IPS-15b (cell line): Measurements from ENCODE around the gene MAP2K1.

Experiments
- H3K27me3 ChIP-seq: one replicate; pipeline ENCODE4 v1.6.1; 2013; ENCODE audit warnings: low read length; ENCODE audit not compliant: control insufficient read depth, insufficient read depth
- H3K36me3 ChIP-seq: one replicate; pipeline ENCODE4 v1.6.1; 2013; ENCODE audit warnings: low read length; ENCODE audit not compliant: control insufficient read depth, insufficient read depth
- H3K4me1 ChIP-seq: one replicate; pipeline ENCODE4 v1.6.1; 2013; ENCODE audit warnings: mild to moderate bottlenecking, low read length; ENCODE audit not compliant: control insufficient read depth, insufficient read depth
- H3K4me3 ChIP-seq: one replicate; pipeline ENCODE4 v1.5.1; 2013; ENCODE audit warnings: low read depth, low read length
- H3K9ac ChIP-seq: one replicate; pipeline ENCODE4 v1.6.1; 2013; ENCODE audit warnings: low read depth, mild to moderate bottlenecking, low read length
- H3K9me3 ChIP-seq: one replicate; pipeline ENCODE4 v1.6.1; 2013; ENCODE audit warnings: mild to moderate bottlenecking, low read length; ENCODE audit not compliant: control insufficient read depth, insufficient read depth

Gene MAP2K1

GRCh38 chr15:66411190-66411589 is 24.5 kb downstream of the MAP2K1 start:
- no peak overlapping the region for H3K4me3 ChIP-seq
- peaks cover 6% of the 10 kb centered on the region for H3K9me3 ChIP-seq
- peaks cover 10% of the 10 kb centered on the region for H3K4me1 ChIP-seq
- H3K27me3 ChIP-seq = no peaks in the 10 kb centered on the region
- no peaks in the 10 kb centered on the region for H3K36me3 ChIP-seq
- H3K9ac ChIP-seq = no peak overlapping the region

DNA sequence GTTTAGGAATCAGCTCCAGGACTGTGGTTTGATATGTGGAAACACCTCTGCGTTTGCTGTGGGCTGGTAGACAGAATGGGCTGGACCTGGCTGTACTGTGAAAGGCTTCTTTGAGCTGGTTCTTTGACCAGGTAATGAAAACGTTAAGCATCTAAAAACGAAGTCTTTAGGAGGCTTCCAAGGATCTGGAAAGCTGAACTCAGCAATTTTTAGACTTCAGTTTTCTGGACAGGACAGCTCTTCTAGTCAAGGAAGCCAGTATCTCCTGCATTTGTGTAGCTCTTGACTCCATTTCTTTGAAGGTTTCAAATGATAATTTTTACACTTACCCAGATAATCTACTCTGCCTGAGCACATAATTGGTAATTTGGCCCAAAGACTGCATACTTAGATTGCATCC is 25.5 kb downstream of the MAP2K1 start:
- Histone ChIP-seq H3K27me3 (no peaks in the 10 kb centered on the region), H3K9ac (no peak overlapping the region), H3K4me1 (peaks cover 10% of the 10 kb centered on the region), H3K4me3 (no peak overlapping the region), H3K36me3 (no peaks in the 10 kb centered on the region), H3K9me3 (peaks cover 6% of the 10 kb centered on the region)

- Histone ChIP-seq H3K4me1 (peaks cover 18% of the 10 kb centered on the region), H3K9ac (no peak overlapping the region), H3K4me3 (no peak overlapping the region), H3K27me3 (no peaks in the 10 kb centered on the region), H3K9me3 (peaks cover 6% of the 10 kb centered on the region), H3K36me3 (no peaks in the 10 kb centered on the region)
Observed at GRCh38 chr15:66413579-66413978, 26.9 kb downstream of the MAP2K1 start.

DNA sequence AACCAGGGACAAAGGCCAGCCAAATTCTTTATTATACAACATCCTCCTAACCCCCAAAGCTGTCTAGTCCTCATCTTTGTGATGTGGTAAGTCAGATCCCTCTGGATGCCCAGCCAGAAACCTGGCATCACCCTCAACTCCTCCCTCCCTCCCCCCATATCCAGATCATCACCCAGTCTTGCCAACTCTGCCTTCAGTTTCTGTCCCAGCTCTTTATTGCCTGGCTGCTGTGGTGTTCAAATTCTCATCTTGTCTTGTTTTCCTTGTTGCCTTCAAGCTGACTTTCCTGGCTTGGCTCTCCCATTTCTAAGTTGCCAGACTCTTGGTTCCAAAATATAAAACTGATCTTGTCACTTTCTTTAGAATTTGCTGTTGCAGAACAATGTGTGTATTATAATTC is 28.6 kb downstream of the MAP2K1 start:
- Histone ChIP-seq H3K9ac (no peak overlapping the region), H3K4me3 (no peak overlapping the region), H3K27me3 (no peaks in the 10 kb centered on the region), H3K36me3 (no peaks in the 10 kb centered on the region), H3K4me1 (peaks cover 18% of the 10 kb centered on the region), H3K9me3 (peaks cover 6% of the 10 kb centered on the region)

DNA sequence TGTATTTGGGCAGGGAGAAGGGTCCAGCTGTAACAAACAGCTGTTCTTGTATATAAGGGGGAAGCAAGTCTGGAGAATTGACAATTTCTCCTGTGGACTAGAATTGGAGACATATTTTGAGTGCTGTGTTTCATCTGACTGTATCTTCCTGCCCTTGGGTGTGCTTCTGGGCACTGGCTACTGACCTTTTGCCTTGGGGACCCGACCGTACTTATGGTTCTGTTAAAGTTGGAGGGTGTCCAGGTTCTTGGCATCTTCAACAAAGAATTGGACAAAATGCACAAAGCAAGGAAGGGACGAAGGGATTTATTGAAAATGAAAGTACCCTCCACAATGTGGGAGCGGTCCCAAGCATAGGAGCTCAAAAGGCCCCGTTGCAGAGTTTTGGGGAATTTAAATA is 31.0 kb downstream of the MAP2K1 start:
- peaks cover 13% of the 10 kb centered on the region for H3K4me1 ChIP-seq
- H3K9ac ChIP-seq = no peak overlapping the region
- no peak overlapping the region for H3K4me3 ChIP-seq
- H3K27me3 ChIP-seq = no peaks in the 10 kb centered on the region
- no peaks in the 10 kb centered on the region for H3K36me3 ChIP-seq
- peaks cover 6% of the 10 kb centered on the region for H3K9me3 ChIP-seq

- Histone ChIP-seq H3K4me3 (no peak overlapping the region), H3K4me1 (peaks cover 13% of the 10 kb centered on the region), H3K9me3 (no peaks in the 10 kb centered on the region), H3K27me3 (no peaks in the 10 kb centered on the region), H3K36me3 (no peaks in the 10 kb centered on the region), H3K9ac (no peak overlapping the region)
Observed at GRCh38 chr15:66419471-66419870, 32.8 kb downstream of the MAP2K1 start.

- H3K9me3 ChIP-seq = no peaks in the 10 kb centered on the region
- H3K4me3 ChIP-seq = no peak overlapping the region
- no peaks in the 10 kb centered on the region for H3K36me3 ChIP-seq
- no peaks in the 10 kb centered on the region for H3K27me3 ChIP-seq
- H3K4me1 ChIP-seq = peaks cover 8% of the 10 kb centered on the region
- no peak overlapping the region for H3K9ac ChIP-seq
Observed at GRCh38 chr15:66422347-66422746, 35.6 kb downstream of the MAP2K1 start.

GRCh38 chr15:66423149-66423548 is 36.4 kb downstream of the MAP2K1 start:
- Histone ChIP-seq H3K36me3 (no peaks in the 10 kb centered on the region), H3K27me3 (no peaks in the 10 kb centered on the region), H3K9ac (no peak overlapping the region), H3K9me3 (no peaks in the 10 kb centered on the region), H3K4me3 (no peak overlapping the region), H3K4me1 (peaks cover 1% of the 10 kb centered on the region)

- Histone ChIP-seq H3K27me3 (no peaks in the 10 kb centered on the region), H3K4me3 (no peak overlapping the region), H3K36me3 (no peaks in the 10 kb centered on the region), H3K4me1 (no peaks in the 10 kb centered on the region), H3K9ac (no peak overlapping the region), H3K9me3 (no peaks in the 10 kb centered on the region)
Observed at GRCh38 chr15:66424963-66425612, 38.4 kb downstream of the MAP2K1 start.

- H3K9ac ChIP-seq = no peak overlapping the region
- H3K9me3 ChIP-seq = no peaks in the 10 kb centered on the region
Observed at GRCh38 chr15:66425837-66426236, 39.1 kb downstream of the MAP2K1 start.

DNA sequence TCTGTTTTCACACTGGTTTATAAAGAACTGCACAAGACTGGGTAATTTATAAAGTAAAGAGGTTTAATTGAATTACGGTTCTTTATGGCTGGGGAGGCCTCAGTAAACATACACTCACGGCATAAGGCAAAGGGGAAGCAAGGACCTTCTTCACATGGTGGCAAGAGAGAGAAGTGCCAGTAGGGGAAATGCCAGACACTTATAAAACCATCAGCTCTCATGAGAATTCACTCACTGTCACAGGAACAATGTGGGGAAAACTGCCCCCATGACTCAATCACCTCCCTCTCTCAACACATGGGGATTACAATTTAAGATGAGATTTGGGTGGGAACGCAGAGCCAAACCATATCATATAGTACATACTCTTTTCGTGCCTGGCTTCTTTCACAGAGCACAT is 42.4 kb downstream of the MAP2K1 start:
- no peak overlapping the region for H3K4me3 ChIP-seq
- H3K27me3 ChIP-seq = no peaks in the 10 kb centered on the region
- no peaks in the 10 kb centered on the region for H3K36me3 ChIP-seq
- peaks cover 4% of the 10 kb centered on the region for H3K4me1 ChIP-seq
- H3K9ac ChIP-seq = no peak overlapping the region
- H3K9me3 ChIP-seq = no peaks in the 10 kb centered on the region

More at GRCh38 chr15:66425837-66426236, 39.1 kb downstream of the MAP2K1 start:
- no peaks in the 10 kb centered on the region for H3K27me3 ChIP-seq
- H3K4me3 ChIP-seq = no peak overlapping the region
- no peaks in the 10 kb centered on the region for H3K4me1 ChIP-seq
- no peaks in the 10 kb centered on the region for H3K36me3 ChIP-seq

DNA sequence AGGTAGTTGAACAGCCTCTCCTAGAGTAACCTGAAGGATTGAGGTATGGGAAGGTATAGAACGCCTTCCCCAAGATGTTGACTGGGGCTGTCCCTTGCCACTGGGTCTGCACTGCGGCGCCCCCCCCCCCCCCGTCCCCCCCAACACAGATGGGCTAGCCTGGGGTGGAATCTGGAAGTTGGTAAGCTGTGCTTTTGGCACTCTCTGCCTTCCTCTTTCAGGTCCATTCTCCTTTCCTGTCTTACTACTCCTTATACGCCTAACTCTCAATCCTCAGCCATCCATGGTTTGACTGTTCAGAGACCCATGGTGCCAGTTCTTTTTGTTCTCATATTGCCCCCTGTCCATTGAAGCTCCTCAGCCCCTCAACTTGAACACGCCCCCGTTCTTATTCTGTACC is 42.8 kb downstream of the MAP2K1 start:
- no peak overlapping the region for H3K4me3 ChIP-seq
- no peaks in the 10 kb centered on the region for H3K9me3 ChIP-seq
- H3K27me3 ChIP-seq = no peaks in the 10 kb centered on the region
- peaks cover 4% of the 10 kb centered on the region for H3K4me1 ChIP-seq
- no peaks in the 10 kb centered on the region for H3K36me3 ChIP-seq
- no peak overlapping the region for H3K9ac ChIP-seq
